Mammary epithelial cell (primary cell): ENCODE measurements around the gene NELFB.

ENCODE experiments used
- CTCF ChIP-seq, 2 donors: IDR thresholded peaks in 1 of 2; conservative IDR thresholded peaks in 1 of 2; 2 replicates each; pipeline ENCODE4 v1.5.1; 2011 to 2012; ENCODE audit warnings: inconsistent platforms in 2 of 2, low read length in 2 of 2, mild to moderate bottlenecking in 2 of 2, control low read depth in 1 of 2, low read depth in 1 of 2; ENCODE audit not compliant: insufficient read depth in 1 of 2; ENCODE audit errors: extremely low read depth in 1 of 2
- EZH2 ChIP-seq: IDR thresholded peaks from 2 replicates; pipeline ENCODE4 v1.6.1; 2012; ENCODE audit warnings: low read length, inconsistent platforms, borderline replicate concordance

- TF ChIP-seq EZH2 (no peak), CTCF (conservative IDR thresholded peaks at IDR 0.05 in 1 of 2, IDR thresholded peaks at IDR 0.05 in 1 of 2; ENCODE audit: extremely low read depth in 1 of 2, insufficient read depth in 1 of 2, low read depth in 1 of 2, low read length in 2 of 2) (no peak)
These were observed 50.6 kb downstream of the NELFB start for GRCh38 chr9:137305798-137306065.
